Kidney epithelial cell (primary cell): ENCODE results near the gene SMARCA4. TPM values are rescaled to one million over a fixed set of nuclear protein-coding genes. Genes with fewer than 3 reads are reported as not detected.
A peak's percentile ranks its signal among the peaks of the same experiment; 100 is the strongest.
"Not testable (repeated sequence)": the region's sequence is repeated elsewhere in the genome, so short reads cannot be mapped to it uniquely, and the experiment has no call there.

Experiments used
- DNase-seq: peaks from one replicate; pipeline ENCODE4 v3.0.0-alpha.2; 2010; ENCODE audit warnings: low read depth
- H3K27me3 ChIP-seq: 2 replicates; pipeline ENCODE4 v1.6.0; 2011; ENCODE audit warnings: low read length; ENCODE audit not compliant: control insufficient read depth, insufficient read depth
- H3K36me3 ChIP-seq: 2 replicates; pipeline ENCODE4 v1.5.1; 2011; ENCODE audit warnings: low read length; ENCODE audit not compliant: control insufficient read depth, insufficient read depth
- H3K4me3 ChIP-seq: 2 replicates; pipeline ENCODE4 v1.5.1; 2011; ENCODE audit warnings: low read depth, mild to moderate bottlenecking, control low read depth, low read length
- CTCF ChIP-seq: IDR thresholded peaks from 2 replicates; pipeline ENCODE4 v1.5.1; 2011; ENCODE audit warnings: mild to moderate bottlenecking, moderate library complexity, low read length, control low read depth, inconsistent platforms; ENCODE audit not compliant: insufficient read depth, poor library complexity, severe bottlenecking
- total RNA-seq: library from RNA; depleted of rRNA; stranded (reverse); fragments of >200 nt; gene quantifications from 2 replicates; pipeline ENCODE4 v1.2.3, GENCODE V29; 2015

SMARCA4 gene
- total RNA-seq, 1 donor from 2014 or later, result 124 TPM

GRCh38 chr19:10927730-10928562 is 32.9 kb upstream of the SMARCA4 start:
- peaks cover 1% of the 10 kb centered on the region for H3K36me3 ChIP-seq

GRCh38 chr19:10928563-10929401 is 32.0 kb upstream of the SMARCA4 start, which contains the start of the genes TIMM29 and YIPF2:
TSS of gene TIMM29 (plus strand) at chr19:10928811. CDS start at chr19:10928823, 12 bp downstream.
TSS of gene YIPF2 (minus strand) at chr19:10928639. CDS start at chr19:10928410, 229 bp downstream.
- Histone ChIP-seq H3K4me3 (peak within 1 kb of the TSS; percentile 65), H3K36me3 (peaks cover 1% of the 10 kb centered on the region), H3K27me3 (no peaks in the 10 kb centered on the region)
- TF ChIP-seq CTCF, result no peak
- DNase-seq, result peak; percentile 88

More at GRCh38 chr19:10927730-10928562, 32.9 kb upstream of the SMARCA4 start:
- DNase-seq, result no peak
- no peak for TF ChIP-seq CTCF
- peak overlapping the region; percentile 65 for H3K4me3 ChIP-seq
- no peaks in the 10 kb centered on the region for H3K27me3 ChIP-seq

- TF ChIP-seq CTCF, result no peak
- peak overlapping the region; percentile 65 for H3K4me3 ChIP-seq
- no peak for DNase-seq
- peaks cover 1% of the 10 kb centered on the region for H3K36me3 ChIP-seq
- no peaks in the 10 kb centered on the region for H3K27me3 ChIP-seq
These were observed 31.4 kb upstream of the SMARCA4 start for GRCh38 chr19:10929402-10929794.

- no peak for DNase-seq
- H3K4me3 ChIP-seq, result no peak overlapping the region
- no peaks in the 10 kb centered on the region for H3K36me3 ChIP-seq
- no peak for TF ChIP-seq CTCF
- H3K27me3 ChIP-seq, result no peaks in the 10 kb centered on the region
These were observed 25.3 kb upstream of the SMARCA4 start for GRCh38 chr19:10935371-10936059.

- H3K27me3 ChIP-seq, result no peaks in the 10 kb centered on the region
- DNase-seq, result peak; percentile 50
- TF ChIP-seq CTCF, result peak; percentile 71
- H3K36me3 ChIP-seq, result no peaks in the 10 kb centered on the region
- no peak overlapping the region for H3K4me3 ChIP-seq
These were observed 24.2 kb upstream of the SMARCA4 start for GRCh38 chr19:10936661-10937084.

- H3K4me3 ChIP-seq, DNase-seq, H3K36me3 ChIP-seq, H3K27me3 ChIP-seq: not testable (repeated sequence)
These were observed 19.2 kb upstream of the SMARCA4 start for GRCh38 chr19:10941649-10942048.

- H3K36me3 ChIP-seq, H3K4me3 ChIP-seq, DNase-seq, H3K27me3 ChIP-seq: not testable (repeated sequence)
These were observed 17.4 kb upstream of the SMARCA4 start for GRCh38 chr19:10943412-10943811.
